NCI-H226 (cell line): ENCODE measurements around the gene AKAP6.
"Not testable (repeated sequence)": the region's sequence is repeated elsewhere in the genome, so short reads cannot be mapped to it uniquely, and the experiment has no call there.

Source experiments
- DNase-seq: peaks from one replicate; pipeline ENCODE4 v3.0.0-alpha.2; 2015

The AKAP6 gene

DNA sequence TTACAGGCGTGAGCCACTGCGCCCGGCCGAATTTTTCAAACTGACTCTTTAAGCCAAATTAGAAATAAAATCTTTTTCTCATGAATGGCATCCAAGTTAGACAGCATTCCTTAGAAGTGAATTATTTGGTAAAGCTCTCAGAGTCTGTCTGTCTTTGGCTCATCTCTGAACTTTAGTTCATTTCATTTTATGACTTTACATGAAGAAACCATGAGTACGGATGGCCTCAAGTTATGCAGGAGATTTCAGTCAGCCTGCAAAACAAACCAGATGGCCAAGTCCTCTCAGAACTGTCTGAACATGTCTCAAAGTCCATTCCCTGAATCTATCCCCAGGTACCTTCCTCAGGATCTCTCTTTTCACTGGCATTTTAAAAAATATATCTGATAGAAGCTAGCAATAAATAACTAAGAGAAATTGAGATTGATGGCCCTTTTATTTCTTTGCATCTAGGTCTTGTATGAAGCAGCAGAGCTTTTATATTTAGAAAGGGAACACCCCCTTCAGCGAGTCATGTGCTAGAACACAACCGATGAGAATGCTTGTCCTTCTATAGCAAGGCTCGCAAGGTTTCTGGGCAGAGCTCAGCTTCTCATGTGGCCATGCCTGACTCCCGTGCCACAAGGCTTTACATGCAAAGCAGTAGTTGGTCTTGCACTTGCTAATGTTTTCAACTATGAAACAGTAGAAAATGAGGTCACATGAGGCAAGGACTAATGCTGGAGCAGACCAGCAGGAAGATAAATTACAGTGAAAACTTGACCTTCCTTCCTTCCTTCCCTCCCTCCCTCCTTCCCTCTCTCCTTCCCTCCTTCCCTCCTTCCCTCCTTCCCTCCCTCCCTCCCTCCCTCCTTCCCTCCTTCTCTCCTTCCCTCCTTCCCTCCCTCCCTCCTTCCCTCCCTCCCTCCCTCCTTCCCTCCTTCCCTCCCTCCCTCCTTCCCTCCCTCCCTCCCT is 125.0 kb downstream of the AKAP6 start:
- no peak for DNase-seq

DNA sequence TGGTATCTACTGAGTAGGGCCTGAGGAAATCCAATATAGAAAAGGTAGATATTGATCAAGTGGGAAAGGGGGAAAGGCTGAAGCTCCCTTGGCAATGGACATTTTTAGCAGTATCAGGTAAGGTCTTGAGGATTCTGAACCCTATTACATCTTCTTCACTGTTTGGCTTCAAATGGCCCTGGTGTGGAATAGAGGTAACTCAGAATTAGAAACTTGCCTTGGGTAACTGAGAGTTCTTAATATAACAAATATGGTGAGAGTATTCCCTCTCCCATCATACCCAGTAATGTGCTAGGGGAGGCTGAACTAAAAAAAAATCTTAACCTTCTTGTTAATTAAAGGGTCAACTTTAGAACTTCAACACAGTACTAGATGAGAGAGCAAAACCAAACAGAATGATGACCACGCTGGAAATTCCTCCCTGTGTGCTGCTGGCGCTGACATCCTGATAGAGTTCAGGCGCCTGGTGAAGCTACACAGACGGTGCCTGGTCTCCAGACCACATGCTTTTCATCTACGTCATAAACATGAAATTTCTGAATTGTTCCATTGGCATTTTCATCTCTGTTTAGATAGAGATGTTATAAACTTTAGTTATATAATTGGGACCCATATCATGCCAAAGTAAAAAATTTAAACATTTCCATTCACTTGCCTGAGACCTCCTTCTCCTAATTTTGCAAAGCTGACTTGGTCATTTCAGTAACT is 128.3 kb downstream of the AKAP6 start:
- no peak for DNase-seq

DNA sequence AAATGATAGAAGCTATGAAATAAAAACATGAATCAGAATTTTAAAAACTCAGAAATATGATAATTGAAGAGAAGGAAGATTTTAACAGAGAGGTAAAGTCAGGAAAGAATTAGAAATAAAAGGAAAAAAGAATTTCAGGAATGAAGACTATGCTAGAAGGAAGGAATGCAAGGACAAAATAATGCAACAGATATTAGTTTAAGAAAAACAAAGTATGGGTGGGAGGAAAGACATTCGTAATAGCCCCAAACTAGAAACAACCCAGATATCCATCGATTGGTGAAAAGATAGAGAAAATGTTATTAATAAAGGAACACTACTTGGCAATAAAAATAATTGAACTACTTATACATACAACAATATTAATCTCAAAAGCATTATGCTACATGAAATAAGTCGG is 129.6 kb downstream of the AKAP6 start:
- DNase-seq: no peak

DNA sequence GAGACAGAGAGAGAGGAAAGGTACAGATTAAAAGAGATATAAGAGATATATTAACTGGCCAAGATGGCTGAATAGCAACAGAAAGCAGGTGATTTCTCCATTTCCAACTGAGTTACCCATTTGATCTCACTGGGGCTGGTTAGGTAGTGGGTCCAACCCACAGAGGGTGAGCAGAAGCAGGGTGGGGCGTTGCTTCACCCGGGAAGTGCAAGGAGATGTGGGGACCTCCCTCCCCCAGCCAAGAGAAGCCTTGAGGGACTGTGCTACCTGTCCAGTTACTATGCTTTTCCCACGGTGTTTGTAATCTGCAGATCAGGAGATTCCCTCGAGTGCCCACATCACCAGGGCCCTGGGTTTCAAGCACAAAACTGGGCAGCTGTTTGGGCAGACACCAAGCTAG is 131.2 kb downstream of the AKAP6 start:
- DNase-seq: no peak

GRCh38 chr14:32462553-32462952 is 133.5 kb downstream of the AKAP6 start:
- not testable (repeated sequence) for DNase-seq

- peak; percentile 47 for DNase-seq
Observed at GRCh38 chr14:32468955-32469354, 139.9 kb downstream of the AKAP6 start.

GRCh38 chr14:32469388-32470160 is 140.5 kb downstream of the AKAP6 start:
- DNase-seq: peak; percentile 11

GRCh38 chr14:32470161-32470715 is 141.1 kb downstream of the AKAP6 start:
- DNase-seq: no peak

GRCh38 chr14:32471181-32471580 is 142.1 kb downstream of the AKAP6 start:
- DNase-seq: no peak

- DNase-seq: no peak
Observed at GRCh38 chr14:32472076-32472475, 143.0 kb downstream of the AKAP6 start.

- peak; percentile 26 for DNase-seq
Observed at GRCh38 chr14:32472512-32473463, 143.7 kb downstream of the AKAP6 start.

DNA sequence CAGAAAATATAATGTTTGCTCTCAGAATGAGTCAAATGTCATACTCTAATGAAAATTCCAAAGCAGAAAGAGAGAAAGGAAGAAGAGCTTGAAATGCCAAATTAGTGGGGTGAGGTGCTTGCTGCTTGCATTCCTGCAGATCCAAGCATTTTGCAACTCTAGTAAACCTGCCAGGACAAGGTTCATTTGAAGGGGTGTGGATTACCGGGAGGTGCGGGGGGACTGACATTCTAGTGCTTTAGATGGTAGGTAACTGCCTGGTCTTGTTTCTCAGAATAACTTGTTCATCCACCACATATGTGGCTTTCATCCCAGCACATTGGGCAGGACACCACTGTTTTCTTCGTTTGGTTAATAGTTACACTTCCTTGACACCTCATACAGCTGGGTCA is 144.4 kb downstream of the AKAP6 start:
- DNase-seq: peak; percentile 55

- no peak for DNase-seq
Observed at GRCh38 chr14:32474478-32475195, 145.5 kb downstream of the AKAP6 start.

DNA sequence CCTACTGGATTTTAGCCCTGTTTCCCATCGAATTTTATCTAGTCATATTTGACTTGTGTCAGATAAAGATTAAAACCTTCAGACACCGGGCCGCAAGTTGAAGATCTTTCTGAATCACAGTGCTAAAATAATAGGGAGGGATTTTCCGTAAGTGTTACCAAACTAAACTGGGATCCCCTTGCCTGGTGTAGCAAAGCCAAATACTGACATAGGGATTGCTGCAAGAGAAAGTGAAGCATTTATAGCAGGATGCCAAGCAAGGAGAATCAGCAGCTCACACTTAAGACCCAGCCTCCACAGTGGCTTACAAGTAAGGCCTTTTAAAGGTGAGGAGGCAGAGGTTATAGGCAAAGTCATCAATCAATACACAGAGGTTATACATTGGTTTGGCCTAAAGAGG is 147.4 kb downstream of the AKAP6 start:
- no peak for DNase-seq

GRCh38 chr14:32477396-32477795 is 148.3 kb downstream of the AKAP6 start:
- DNase-seq: no peak

- peak; percentile 8 for DNase-seq
Observed at GRCh38 chr14:32478050-32478449, 149.0 kb downstream of the AKAP6 start.

- DNase-seq: no peak
Observed at GRCh38 chr14:32480337-32480736, 151.2 kb downstream of the AKAP6 start.

DNA sequence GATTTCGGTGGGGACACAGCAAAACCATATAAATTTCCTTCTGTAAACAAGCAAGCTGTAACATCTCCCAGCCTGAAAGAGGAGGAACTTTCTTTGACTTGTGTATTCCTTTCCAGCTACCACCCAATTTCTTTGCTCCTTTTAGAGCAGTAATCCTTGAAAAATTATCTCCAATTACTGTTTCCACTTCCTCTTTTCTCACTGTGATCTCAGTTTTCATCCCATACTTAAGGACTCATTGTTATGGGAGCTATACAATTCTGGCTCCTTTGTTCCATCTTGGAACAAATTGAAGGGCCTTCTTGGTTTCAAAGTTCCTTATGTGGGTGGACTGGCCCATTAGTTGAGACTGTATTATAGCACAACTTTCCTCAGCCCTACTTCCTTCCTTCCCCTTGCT is 152.6 kb downstream of the AKAP6 start:
- DNase-seq: no peak

- DNase-seq: no peak
Observed at GRCh38 chr14:32491416-32492016, 162.4 kb downstream of the AKAP6 start.

GRCh38 chr14:32492457-32492856 is 163.4 kb downstream of the AKAP6 start:
- no peak for DNase-seq
